GM23338 (cell line): ENCODE data around the gene MAP2K6. TPM values are rescaled to one million over a fixed set of nuclear protein-coding genes. Genes with fewer than 3 reads are reported as not detected.

Experiments used
- ATAC-seq: fragments of 200-7000 bp; cut with Tn5 transposase; 3 replicates; pipeline ENCODE4 v1.9.1; 2020
- DNase-seq: peaks from one replicate; pipeline ENCODE4 v3.0.0-alpha.2; 2015; ENCODE audit warnings: low spot score
- H2AFZ ChIP-seq: fragments of 200-600 bp; sonication (generic); 2 replicates; pipeline ENCODE4 v1.8.0; 2016; ENCODE audit warnings: antibody characterized with exemption, mild to moderate bottlenecking, moderate library complexity
- H3F3A ChIP-seq: fragments of 200-600 bp; sonication (generic); replicated peaks from 2 replicates; pipeline ENCODE4 v1.8.0; 2017; ENCODE audit warnings: antibody characterized with exemption, mixed run types, low read depth
- H3K27ac ChIP-seq: fragments of 200-600 bp; sonication (generic); 2 replicates; pipeline ENCODE4 v1.6.1; 2016; ENCODE audit warnings: low read depth
- H3K27me3 ChIP-seq: fragments of 200-600 bp; sonication (generic); 2 replicates; pipeline ENCODE4 v1.8.0; 2016; ENCODE audit warnings: mild to moderate bottlenecking, mixed run types, moderate library complexity; ENCODE audit not compliant: insufficient read depth
- H3K36me3 ChIP-seq: fragments of 200-600 bp; sonication (generic); 2 replicates; pipeline ENCODE4 v1.8.0; 2016; ENCODE audit warnings: mild to moderate bottlenecking; ENCODE audit not compliant: insufficient read depth
- H3K4me1 ChIP-seq: fragments of 200-600 bp; sonication (generic); 2 replicates; pipeline ENCODE4 v1.8.0; 2016; ENCODE audit warnings: mild to moderate bottlenecking, moderate library complexity; ENCODE audit not compliant: insufficient read depth
- H3K4me2 ChIP-seq: fragments of 200-600 bp; sonication (generic); 2 replicates; pipeline ENCODE4 v1.7.1; 2017; ENCODE audit warnings: mixed run types
- H3K4me3 ChIP-seq: fragments of 200-600 bp; sonication (generic); 2 replicates; pipeline ENCODE4 v1.6.1; 2016; ENCODE audit warnings: mixed run types
- H3K79me2 ChIP-seq: fragments of 200-600 bp; sonication (generic); replicated peaks from 2 replicates; pipeline ENCODE4 v1.8.0; 2017; ENCODE audit warnings: mild to moderate bottlenecking; ENCODE audit not compliant: insufficient read depth
- H3K9me2 ChIP-seq: fragments of 200-600 bp; sonication (generic); 2 replicates; pipeline ENCODE4 v1.8.0; 2017; ENCODE audit not compliant: insufficient read depth
- H4K20me1 ChIP-seq: fragments of 200-600 bp; sonication (generic); replicated peaks from 2 replicates; pipeline ENCODE4 v1.8.0; 2017; ENCODE audit warnings: mild to moderate bottlenecking; ENCODE audit not compliant: insufficient read depth
- H3K27ac Mint-ChIP-seq: 2 replicates; pipeline ENCODE4 v1.8.0; 2020; ENCODE audit warnings: inconsistent platforms, mild to moderate bottlenecking, moderate library complexity, mixed read lengths
- H3K27me3 Mint-ChIP-seq: 3 replicates; pipeline ENCODE4 v1.8.0; 2022; ENCODE audit warnings: low read depth, mild to moderate bottlenecking, moderate library complexity, mixed read lengths, inconsistent platforms; ENCODE audit not compliant: insufficient read depth, poor library complexity
- H3K36me3 Mint-ChIP-seq: 3 replicates; pipeline ENCODE4 v1.8.0; 2021; ENCODE audit warnings: low read depth, mild to moderate bottlenecking, inconsistent platforms, moderate library complexity, mixed read lengths
- H3K4me1 Mint-ChIP-seq: 3 replicates; pipeline ENCODE4 v1.8.0; 2020; ENCODE audit warnings: mild to moderate bottlenecking, inconsistent platforms, mixed read lengths
- H3K4me3 Mint-ChIP-seq: 3 replicates; pipeline ENCODE4 v1.8.0; 2021; ENCODE audit warnings: moderate library complexity, mild to moderate bottlenecking, inconsistent platforms, mixed read lengths
- H3K9me3 Mint-ChIP-seq: 3 replicates; pipeline ENCODE4 v1.8.0; 2020; ENCODE audit warnings: moderate library complexity, mild to moderate bottlenecking, inconsistent platforms, mixed read lengths
- CREB1 ChIP-seq: fragments of 250-450 bp; sonication (Bioruptor Pico); IDR thresholded peaks from 2 replicates; pipeline ENCODE4 v1.5.0; 2020; ENCODE audit warnings: low read depth, mild to moderate bottlenecking, moderate library complexity
- ETS1 ChIP-seq: IDR thresholded peaks from 2 replicates; pipeline ENCODE4 v1.6.1; 2016; ENCODE audit warnings: antibody characterized with exemption
- EZH2 ChIP-seq: fragments of 200-600 bp; sonication (generic); IDR thresholded peaks from one replicate; pipeline ENCODE4 v1.8.0; 2017; ENCODE audit warnings: antibody characterized with exemption, mild to moderate bottlenecking, low read depth; ENCODE audit not compliant: unreplicated experiment
- EZH2phosphoT487 ChIP-seq: fragments of 200-600 bp; sonication (generic); IDR thresholded peaks from one replicate; pipeline ENCODE4 v1.8.1; 2018; ENCODE audit warnings: antibody characterized with exemption; ENCODE audit not compliant: unreplicated experiment
- JUNB ChIP-seq: IDR thresholded peaks from one replicate; pipeline ENCODE4 v1.6.1; 2016; ENCODE audit warnings: antibody characterized with exemption; ENCODE audit not compliant: unreplicated experiment
- NANOG ChIP-seq: IDR thresholded peaks from 2 replicates; pipeline ENCODE4 v1.6.1; 2016; ENCODE audit warnings: antibody characterized with exemption, borderline replicate concordance
- POLR2AphosphoS5 ChIP-seq: IDR thresholded peaks from 2 replicates; pipeline ENCODE4 v1.6.1; 2016; ENCODE audit warnings: antibody characterized with exemption, low read depth
- REST ChIP-seq: IDR thresholded peaks from one replicate; pipeline ENCODE4 v1.6.1; 2018; ENCODE audit warnings: antibody characterized with exemption; ENCODE audit not compliant: unreplicated experiment
- STAT1 ChIP-seq: IDR thresholded peaks from one replicate; pipeline ENCODE4 v1.6.1; 2016; ENCODE audit warnings: antibody characterized with exemption; ENCODE audit not compliant: unreplicated experiment
- ZNF114 ChIP-seq: fragments of 250-450 bp; sonication (Bioruptor Pico); IDR thresholded peaks from 2 replicates; pipeline ENCODE4 v1.5.0; 2020; ENCODE audit warnings: mild to moderate bottlenecking, moderate library complexity
- ZNF331 ChIP-seq: fragments of 250-450 bp; sonication (Bioruptor Pico); IDR thresholded peaks from 2 replicates; pipeline ENCODE4 v1.5.0; 2020; ENCODE audit warnings: low read depth, mild to moderate bottlenecking, moderate library complexity
- polyA plus RNA-seq: library from polyadenylated mRNA; unstranded; fragments of >200 nt; fragmentation: Nextera tagmentation; extraction: Ambion mirVana; gene quantifications from 2 replicates; pipeline ENCODE4 v1.2.1, GENCODE V29; 2016
- total RNA-seq: library from RNA; depleted of rRNA; stranded (reverse); fragments of >200 nt; shearing (Covaris generic); gene quantifications from 2 replicates; pipeline ENCODE4 v1.2.3, GENCODE V29; 2014
- TF ChIP-seq, protein P1 (sequence below), 2 experiments: fragments of 200-600 bp in 1 of 2; sonication (generic) in 1 of 2; conservative IDR thresholded peaks; 2 replicates each; pipeline versions ENCODE4 v1.5.1 to v1.6.1; 2016 to 2017; ENCODE audit warnings: antibody characterized with exemption in 2 of 2, low read depth in 2 of 2, mild to moderate bottlenecking in 2 of 2, moderate library complexity in 1 of 2
- TF ChIP-seq, protein P2 (sequence below): fragments of 250-450 bp; sonication (Bioruptor Pico); IDR thresholded peaks from 2 replicates; pipeline ENCODE4 v1.5.0; 2020; ENCODE audit warnings: mild to moderate bottlenecking, moderate library complexity

MAP2K6 gene
- total and polyA plus RNA-seq, 2 experiments from 2014 or later: 26.3 to 31.1 TPM

DNA sequence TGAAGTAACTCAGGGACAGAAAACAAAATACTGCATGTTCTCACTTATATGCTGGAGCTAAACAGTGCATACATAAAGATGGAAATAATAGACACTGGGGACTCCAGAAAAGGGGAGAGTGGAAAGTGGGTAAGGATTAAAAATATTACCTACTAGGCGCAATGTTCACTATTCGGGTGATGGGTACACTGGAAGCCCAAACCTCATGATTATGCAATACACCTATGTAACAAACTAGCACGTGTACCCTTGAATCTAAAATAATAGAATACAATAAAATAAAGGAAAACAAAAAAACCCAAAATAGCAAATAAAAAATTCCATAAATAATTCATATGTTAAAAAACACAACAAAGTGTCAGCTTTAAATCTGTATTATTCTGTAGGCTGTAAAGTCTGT, 56.9 kb downstream of the MAP2K6 start:
- Mint-ChIP-seq H3K36me3 (peaks cover 25% of the 10 kb centered on the region), H3K4me3 (no peak overlapping the region), H3K27me3 (no peaks in the 10 kb centered on the region), H3K4me1 (peaks cover 23% of the 10 kb centered on the region), H3K27ac (no peak overlapping the region), H3K9me3 (no peaks in the 10 kb centered on the region; the same call in 2 of the 3 replicates)
- H3K27me3 ChIP-seq: no peaks in the 10 kb centered on the region
- H3F3A ChIP-seq: no peaks in the 10 kb centered on the region
- TF ChIP-seq REST: no peak
- no peak for TF ChIP-seq ZNF331 (CRISPR knock-in tag)
- no peak for TF ChIP-seq NANOG
- no peak for TF ChIP-seq POLR2AphosphoS5
- no peak for TF ChIP-seq ETS1
- no peak for TF ChIP-seq EZH2
- TF ChIP-seq EZH2phosphoT487: no peak
- TF ChIP-seq ZNF114 (CRISPR knock-in tag): no peak
- TF ChIP-seq, protein P1, sequence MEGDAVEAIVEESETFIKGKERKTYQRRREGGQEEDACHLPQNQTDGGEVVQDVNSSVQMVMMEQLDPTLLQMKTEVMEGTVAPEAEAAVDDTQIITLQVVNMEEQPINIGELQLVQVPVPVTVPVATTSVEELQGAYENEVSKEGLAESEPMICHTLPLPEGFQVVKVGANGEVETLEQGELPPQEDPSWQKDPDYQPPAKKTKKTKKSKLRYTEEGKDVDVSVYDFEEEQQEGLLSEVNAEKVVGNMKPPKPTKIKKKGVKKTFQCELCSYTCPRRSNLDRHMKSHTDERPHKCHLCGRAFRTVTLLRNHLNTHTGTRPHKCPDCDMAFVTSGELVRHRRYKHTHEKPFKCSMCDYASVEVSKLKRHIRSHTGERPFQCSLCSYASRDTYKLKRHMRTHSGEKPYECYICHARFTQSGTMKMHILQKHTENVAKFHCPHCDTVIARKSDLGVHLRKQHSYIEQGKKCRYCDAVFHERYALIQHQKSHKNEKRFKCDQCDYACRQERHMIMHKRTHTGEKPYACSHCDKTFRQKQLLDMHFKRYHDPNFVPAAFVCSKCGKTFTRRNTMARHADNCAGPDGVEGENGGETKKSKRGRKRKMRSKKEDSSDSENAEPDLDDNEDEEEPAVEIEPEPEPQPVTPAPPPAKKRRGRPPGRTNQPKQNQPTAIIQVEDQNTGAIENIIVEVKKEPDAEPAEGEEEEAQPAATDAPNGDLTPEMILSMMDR (conservative IDR thresholded peaks at IDR 0.05; ENCODE audit: low read depth in 2 of 2): no peak
- TF ChIP-seq JUNB: no peak
- TF ChIP-seq CREB1 (CRISPR knock-in tag): no peak
- TF ChIP-seq, protein P2, sequence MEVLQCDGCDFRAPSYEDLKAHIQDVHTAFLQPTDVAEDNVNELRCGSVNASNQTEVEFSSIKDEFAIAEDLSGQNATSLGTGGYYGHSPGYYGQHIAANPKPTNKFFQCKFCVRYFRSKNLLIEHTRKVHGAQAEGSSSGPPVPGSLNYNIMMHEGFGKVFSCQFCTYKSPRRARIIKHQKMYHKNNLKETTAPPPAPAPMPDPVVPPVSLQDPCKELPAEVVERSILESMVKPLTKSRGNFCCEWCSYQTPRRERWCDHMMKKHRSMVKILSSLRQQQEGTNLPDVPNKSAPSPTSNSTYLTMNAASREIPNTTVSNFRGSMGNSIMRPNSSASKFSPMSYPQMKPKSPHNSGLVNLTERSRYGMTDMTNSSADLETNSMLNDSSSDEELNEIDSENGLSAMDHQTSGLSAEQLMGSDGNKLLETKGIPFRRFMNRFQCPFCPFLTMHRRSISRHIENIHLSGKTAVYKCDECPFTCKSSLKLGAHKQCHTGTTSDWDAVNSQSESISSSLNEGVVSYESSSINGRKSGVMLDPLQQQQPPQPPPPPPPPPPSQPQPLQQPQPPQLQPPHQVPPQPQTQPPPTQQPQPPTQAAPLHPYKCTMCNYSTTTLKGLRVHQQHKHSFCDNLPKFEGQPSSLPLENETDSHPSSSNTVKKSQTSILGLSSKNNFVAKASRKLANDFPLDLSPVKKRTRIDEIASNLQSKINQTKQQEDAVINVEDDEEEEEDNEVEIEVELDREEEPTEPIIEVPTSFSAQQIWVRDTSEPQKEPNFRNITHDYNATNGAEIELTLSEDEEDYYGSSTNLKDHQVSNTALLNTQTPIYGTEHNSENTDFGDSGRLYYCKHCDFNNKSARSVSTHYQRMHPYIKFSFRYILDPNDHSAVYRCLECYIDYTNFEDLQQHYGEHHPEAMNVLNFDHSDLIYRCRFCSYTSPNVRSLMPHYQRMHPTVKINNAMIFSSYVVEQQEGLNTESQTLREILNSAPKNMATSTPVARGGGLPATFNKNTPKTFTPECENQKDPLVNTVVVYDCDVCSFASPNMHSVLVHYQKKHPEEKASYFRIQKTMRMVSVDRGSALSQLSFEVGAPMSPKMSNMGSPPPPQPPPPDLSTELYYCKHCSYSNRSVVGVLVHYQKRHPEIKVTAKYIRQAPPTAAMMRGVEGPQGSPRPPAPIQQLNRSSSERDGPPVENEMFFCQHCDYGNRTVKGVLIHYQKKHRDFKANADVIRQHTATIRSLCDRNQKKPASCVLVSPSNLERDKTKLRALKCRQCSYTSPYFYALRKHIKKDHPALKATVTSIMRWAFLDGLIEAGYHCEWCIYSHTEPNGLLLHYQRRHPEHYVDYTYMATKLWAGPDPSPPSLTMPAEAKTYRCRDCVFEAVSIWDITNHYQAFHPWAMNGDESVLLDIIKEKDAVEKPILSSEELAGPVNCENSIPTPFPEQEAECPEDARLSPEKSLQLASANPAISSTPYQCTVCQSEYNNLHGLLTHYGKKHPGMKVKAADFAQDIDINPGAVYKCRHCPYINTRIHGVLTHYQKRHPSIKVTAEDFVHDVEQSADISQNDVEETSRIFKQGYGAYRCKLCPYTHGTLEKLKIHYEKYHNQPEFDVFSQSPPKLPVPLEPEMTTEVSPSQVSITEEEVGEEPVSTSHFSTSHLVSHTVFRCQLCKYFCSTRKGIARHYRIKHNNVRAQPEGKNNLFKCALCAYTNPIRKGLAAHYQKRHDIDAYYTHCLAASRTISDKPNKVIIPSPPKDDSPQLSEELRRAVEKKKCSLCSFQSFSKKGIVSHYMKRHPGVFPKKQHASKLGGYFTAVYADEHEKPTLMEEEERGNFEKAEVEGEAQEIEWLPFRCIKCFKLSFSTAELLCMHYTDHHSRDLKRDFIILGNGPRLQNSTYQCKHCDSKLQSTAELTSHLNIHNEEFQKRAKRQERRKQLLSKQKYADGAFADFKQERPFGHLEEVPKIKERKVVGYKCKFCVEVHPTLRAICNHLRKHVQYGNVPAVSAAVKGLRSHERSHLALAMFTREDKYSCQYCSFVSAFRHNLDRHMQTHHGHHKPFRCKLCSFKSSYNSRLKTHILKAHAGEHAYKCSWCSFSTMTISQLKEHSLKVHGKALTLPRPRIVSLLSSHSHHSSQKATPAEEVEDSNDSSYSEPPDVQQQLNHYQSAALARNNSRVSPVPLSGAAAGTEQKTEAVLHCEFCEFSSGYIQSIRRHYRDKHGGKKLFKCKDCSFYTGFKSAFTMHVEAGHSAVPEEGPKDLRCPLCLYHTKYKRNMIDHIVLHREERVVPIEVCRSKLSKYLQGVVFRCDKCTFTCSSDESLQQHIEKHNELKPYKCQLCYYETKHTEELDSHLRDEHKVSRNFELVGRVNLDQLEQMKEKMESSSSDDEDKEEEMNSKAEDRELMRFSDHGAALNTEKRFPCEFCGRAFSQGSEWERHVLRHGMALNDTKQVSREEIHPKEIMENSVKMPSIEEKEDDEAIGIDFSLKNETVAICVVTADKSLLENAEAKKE: no peak
- TF ChIP-seq STAT1: no peak
- H3K4me1 ChIP-seq: peaks cover 13% of the 10 kb centered on the region
- H3K4me3 ChIP-seq: no peak overlapping the region
- H3K27ac ChIP-seq: no peak overlapping the region
- peaks cover 39% of the 10 kb centered on the region for H3K79me2 ChIP-seq
- DNase-seq (no peak), ATAC-seq (no peak)
- H4K20me1 ChIP-seq: no peaks in the 10 kb centered on the region
- H3K36me3 ChIP-seq: no peaks in the 10 kb centered on the region
- no peak overlapping the region for H3K4me2 ChIP-seq
- 0 out of 2 replicates have a peak, but pooled peaks cover 6% of the 10 kb centered on the region for H3K9me2 ChIP-seq
- H2AFZ ChIP-seq: no peak overlapping the region
